Measurements from ENCODE around the gene CENPL.
"Not testable (repeated sequence)": the region's sequence is repeated elsewhere in the genome, so short reads cannot be mapped to it uniquely, and the experiment has no call there.

Gene CENPL

DNA sequence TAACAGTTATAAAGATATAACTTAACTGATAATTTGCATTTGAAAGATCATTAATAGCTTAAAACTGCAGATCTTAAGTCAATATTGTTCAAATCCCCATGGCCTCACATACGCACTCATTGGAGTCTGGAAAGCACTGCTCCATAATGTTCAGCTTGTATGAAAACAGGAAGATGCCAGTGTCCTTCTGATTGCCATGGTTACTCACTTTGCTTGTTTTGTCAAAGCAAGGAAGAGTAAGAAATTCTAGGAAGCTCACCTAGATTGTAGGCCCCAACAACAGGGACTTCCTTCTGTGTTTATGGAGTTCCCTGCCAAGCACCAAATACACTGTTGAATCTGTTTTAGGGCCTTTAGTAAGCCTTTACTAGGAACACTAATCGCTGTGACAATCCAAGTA is 32.2 kb upstream of the CENPL start:
- DNase-seq = no peak

- DNase-seq = no peak
Observed at GRCh38 chr1:173856014-173856413, 31.3 kb upstream of the CENPL start.

DNA sequence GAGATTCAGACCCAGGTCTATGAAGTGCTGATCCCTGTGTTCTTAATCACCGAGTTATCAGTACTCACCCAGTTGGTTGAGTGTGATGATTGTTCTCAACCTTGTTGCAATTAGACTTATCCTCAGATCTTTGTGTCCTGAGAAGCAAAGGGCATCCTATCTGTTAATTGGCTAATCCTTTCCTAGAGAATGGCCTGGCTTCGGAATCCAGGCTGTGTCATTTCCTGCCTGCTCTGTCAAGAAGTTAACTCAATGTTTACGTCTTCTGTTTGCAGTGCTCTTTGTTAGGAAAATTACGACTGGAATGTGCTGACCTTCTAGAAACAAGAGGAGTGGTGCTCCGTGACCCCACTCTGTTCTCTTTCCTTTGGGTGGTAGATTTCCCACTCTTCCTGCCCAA is 28.4 kb upstream of the CENPL start:
- no peak for DNase-seq

GRCh38 chr1:173852105-173852504 is 27.4 kb upstream of the CENPL start:
- no peak for DNase-seq

DNA sequence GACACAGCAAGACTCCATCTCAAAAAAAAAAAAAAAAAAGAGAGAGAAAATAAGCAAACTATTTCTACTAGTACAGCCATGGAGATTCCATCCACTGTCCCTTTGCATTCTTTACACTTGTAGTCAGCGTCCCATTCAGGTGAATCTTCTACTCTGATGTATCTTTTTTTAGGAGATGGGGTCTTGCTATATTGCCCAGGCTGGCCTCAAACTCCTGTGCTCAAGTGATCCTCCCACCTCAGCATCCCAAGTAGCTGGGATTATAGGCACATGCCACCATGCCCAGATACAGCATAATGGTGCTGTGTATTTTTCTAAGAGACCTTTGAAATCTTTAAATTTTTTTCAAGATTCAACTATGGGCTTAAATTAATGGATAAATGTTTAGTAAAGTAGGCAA is 8.1 kb upstream of the CENPL start:
- no peak for DNase-seq

GRCh38 chr1:173827611-173828010 is 2.9 kb upstream of the CENPL start:
- DNase-seq = no peak

DNA sequence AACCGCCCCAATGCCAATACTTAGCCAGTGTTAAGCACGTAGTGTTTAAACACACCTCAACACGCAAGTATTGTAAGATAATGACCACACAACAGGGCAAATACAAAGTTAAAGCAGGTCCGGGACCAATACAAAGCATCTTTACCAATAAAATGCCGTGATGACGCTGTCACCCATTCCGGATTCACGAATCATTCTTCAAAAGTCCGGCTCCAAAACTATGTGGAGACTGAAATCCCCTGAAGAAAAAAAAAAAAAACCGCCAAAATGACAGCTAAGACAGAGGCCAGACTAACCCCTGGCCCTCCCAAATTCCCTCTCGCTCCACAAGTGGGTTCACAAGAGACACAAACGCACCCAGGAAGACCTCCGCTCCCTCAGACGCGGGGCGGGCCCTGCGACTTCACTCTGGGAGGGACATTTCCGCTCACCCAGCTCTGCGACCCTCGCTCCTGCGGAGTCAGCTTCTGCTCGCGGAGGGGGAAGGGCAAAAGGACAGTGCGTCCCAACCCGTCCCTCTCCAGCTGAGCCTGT is 835 bp downstream of the CENPL start:
- DNase-seq = no peak

DNA sequence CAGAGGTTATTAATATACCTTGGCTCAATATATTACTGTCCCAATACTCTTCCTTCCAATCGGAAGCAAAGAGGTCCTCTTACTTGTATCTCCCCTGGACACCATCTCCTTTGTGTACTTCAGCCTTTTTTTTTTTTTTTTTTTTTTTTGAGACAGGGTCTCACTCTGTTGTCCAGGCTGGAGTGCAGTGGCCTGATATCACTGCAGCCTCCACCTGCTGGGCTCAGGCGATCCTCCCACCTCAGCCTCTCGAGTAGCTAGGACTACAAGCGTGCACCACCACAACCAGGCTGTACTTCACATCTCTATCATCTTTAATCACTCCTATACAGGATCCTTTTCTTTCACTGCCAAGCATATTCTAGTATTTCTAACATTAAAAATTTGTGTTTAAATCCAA is 3.0 kb downstream of the CENPL start:
- DNase-seq = no peak

DNA sequence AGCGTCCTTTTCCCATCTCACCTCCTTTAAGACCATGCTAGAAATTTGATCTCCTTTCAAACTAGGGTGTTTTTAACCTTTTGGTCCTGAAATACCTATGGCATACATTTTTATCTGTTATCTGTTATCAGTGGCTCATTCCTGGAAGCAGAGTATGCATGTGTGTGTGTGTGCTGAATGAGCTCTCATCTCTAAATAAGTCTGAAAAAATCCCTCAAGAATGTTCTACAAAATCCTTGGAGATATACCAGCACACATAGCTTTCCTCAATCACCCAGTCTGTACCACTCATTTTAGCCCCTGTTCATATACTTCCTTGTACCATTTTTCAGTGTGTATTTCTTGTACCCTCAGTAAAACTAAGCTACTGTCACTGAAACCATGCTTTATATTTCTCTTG is 6.2 kb downstream of the CENPL start:
- no peak for DNase-seq

DNA sequence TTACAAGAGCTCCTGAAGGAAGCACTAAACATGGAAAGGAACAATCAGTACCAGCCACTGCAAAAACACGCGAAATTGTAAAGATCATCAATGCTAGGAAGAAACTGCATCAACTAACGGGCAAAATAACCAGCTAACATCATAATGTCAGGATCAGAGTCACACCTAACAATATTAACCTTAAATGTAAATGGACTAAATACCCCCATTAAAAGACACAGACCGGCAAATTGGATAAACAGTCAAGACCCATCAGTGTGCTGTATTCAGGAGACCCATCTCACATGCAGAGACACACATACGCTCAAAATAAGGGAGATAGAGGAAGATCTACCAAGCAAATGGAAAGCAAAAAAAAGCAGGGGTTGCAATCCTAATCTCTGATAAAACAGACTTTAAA is 11.0 kb downstream of the CENPL start:
- DNase-seq = not testable (repeated sequence)

DNA sequence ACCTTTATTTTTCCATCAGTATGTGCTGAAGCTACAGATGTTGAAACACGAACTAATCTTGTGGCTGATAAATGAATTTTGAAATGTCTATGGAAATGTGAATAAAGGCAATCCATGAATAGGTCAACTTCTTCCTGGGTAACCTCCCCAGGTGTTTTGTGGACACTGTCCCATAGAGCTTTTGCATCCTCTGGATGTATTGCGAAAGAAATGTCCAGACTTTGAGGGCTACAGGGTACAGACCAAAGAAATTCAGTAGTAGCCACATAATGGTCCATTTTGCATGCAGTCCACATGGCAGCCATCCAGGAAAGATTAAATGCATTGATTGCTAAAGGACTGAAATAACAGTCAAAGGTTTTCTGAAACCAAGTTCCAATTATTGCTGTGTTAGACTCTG is 21.7 kb downstream of the CENPL start:
- no peak for DNase-seq

- DNase-seq = not testable (repeated sequence)
Observed at GRCh38 chr1:173799995-173800394, 24.7 kb downstream of the CENPL start.

DNA sequence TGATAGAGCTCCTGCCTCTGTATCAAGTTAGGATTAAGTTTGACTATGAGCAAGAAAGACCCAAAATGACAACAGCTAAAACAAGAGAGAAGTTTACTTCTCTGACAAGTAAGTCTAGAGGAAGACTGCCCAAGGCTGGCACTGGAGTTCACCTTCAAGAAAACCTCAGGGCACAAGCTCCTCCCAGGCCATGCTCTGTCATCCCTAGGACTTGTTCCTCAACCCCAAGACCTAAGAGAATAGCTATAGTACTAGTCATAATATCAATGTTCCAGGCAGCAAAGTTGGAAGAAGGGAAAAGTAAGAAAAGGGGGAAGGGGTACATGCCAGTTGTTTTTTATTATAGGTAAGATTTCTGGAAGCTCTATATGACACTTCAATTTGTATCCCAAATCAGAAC is 26.6 kb downstream of the CENPL start:
- no peak for DNase-seq

- no peak for DNase-seq
Observed at GRCh38 chr1:173789841-173790240, 34.8 kb downstream of the CENPL start.

DNA sequence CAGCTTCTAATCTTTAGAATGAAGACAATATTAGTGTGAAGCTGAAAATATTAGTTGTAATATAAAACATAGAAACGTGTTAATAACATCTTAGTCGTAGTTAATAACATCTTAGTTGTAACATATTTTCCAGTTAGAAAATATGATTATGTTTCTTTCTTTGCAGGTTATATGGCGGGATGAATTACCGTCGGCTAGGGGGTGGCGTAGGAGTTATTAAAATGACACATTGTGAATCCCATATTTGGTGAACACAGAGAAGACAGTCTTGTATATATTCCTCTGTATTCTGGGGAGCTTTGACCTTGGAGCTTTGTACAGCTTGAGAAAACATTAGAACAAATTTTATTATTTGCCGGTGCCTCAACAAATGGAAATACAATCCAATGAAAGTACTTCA is 39.7 kb downstream of the CENPL start:
- no peak for DNase-seq

DNA sequence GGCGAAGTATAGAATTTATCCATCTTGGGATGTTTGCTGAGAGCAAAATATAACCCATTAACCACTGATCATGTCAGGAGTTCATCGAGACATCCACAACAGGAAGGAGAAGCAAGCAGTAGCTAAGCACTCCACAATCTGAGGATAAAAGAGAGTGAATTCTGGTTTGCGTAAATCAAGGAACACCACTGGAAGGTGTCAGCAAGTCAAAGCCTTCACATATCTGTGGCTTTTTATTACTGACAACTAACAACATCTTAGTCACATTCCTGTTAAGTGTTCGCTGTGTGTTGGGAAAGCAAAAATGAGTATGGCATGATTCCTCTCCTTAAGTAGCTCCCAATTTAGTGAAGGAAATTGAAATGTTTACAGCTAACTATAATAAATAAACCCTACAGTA is 44.7 kb downstream of the CENPL start:
- DNase-seq = no peak

- no peak for DNase-seq
Observed at GRCh38 chr1:173775578-173776226, 49.0 kb downstream of the CENPL start.

DNA sequence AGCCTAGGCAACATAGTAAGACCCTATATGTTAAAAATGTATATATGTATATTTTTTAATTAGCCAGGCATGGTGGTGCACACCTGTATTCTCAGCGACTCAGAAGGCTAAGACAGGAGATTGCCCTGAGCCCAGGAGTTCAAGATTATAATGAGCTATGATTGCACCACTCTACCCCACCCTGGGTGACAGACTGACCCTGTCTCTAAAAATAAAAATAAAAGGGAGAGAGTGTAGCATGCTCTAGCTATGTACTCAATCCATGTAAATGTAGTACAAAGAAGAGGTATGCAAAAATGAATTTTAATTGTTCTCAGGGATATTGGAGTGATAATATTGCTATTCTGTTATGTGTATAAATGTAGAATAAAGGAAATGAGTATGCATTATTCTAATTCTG is 53.1 kb downstream of the CENPL start:
- DNase-seq = no peak

- DNase-seq = not testable (repeated sequence)
Observed at GRCh38 chr1:173770330-173770729, 54.4 kb downstream of the CENPL start.

- DNase-seq = no peak
Observed at GRCh38 chr1:173768827-173769226, 55.9 kb downstream of the CENPL start.

DNA sequence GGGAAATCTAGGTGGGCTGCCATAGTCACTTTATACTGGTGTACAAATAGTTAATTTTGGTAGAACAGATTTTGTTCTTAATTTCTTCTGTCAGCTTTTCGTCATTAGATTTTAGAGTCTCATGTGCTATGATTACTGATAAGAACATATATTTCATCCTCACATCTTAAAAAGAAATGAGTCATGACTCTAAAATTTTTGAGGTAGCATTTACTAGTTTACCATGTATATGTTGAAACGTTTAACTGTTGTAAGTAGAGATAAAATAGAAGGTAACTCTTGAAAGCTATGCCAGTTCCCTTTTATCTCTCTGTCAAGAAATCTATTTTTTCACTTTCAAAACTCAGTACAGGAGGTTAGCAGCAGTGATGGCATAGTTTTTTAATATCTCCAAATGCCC is 56.5 kb downstream of the CENPL start:
- no peak for DNase-seq

- DNase-seq = not testable (repeated sequence)
Observed at GRCh38 chr1:173764331-173764730, 60.4 kb downstream of the CENPL start.

DNA sequence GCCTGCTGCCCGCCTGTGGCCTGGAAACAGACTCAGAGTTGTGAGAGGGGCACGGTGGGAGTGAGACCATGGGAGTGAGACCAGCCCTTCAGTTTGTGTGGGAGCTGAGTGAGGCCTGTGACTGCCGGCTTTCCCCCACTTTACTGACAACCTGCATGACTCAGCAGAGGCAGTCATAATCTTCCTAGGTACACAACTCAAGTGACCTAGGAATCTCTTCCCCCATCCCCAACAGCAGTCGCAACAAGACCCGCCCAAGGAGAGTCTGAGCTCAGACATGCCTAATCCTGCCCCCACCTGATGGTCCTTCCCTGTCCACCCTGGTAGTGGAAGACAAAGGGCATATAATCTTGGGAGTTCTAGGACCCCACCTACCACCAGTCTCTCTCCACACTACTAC is 65.7 kb downstream of the CENPL start:
- DNase-seq = no peak

- DNase-seq = no peak
Observed at GRCh38 chr1:173758110-173758509, 66.6 kb downstream of the CENPL start.

DNA sequence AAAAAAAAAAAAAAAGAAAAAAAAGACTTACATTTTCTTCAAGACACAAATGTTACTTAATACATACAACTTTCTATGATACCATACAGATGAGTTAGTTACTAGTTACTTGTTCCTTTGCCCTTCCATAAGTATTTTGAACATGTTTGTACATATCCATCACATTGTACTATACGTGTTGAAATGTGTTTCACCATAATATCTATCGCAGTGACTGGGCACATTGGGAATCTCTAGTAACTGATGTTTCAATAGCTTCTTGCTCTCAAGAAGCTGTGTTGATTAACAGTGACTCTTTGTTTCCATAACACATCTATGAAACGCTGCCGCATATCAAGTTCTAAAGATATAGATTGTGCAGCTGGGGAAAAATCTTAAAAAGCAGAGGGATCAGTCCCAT is 67.0 kb downstream of the CENPL start:
- DNase-seq = no peak
